Measurements from ENCODE around the gene PCGF3.

DNA sequence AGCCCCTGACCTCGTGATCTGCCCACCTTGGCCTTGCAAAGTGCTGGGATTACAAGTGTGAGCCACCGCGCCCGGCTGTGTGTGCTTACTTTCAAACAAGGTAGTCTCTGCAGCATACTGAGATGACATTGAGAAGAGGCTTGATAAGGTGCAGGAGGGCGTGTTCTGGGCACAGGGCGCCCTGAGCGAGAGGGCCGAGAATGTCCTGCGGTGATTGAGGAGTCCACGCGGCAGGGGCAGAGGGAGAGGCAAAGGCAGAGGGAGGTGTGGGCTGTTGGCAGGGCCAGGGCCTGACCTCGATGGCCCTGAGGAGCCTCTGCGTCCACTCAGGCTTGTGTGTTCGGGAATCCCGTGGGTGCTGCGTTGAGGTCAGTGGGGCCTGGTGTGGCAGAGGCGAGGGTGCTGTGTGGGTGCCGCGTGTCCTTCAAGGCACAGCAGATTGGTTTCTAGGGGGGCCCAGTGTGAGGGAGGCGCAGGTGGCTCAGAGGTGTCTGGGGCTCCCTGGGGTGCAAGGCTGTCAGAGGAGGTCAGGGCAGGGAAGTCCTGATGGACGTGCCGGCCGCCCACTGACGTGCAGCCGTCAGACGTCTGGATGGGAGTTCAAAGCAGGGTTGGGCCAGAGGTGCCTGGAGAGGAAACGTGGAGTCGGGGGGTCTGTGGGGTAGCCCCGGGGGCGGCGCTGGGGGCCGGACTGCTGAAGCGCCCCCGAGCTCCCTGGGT is 12.1 kb downstream of the PCGF3 start:
- no peak for TF ChIP-seq POLR2A (IDR thresholded peaks at IDR 0.05; ENCODE audit: borderline replicate concordance, extremely low read depth, insufficient read depth, insufficient read length)
- TF ChIP-seq, protein P1, sequence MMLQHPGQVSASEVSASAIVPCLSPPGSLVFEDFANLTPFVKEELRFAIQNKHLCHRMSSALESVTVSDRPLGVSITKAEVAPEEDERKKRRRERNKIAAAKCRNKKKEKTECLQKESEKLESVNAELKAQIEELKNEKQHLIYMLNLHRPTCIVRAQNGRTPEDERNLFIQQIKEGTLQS (IDR thresholded peaks at IDR 0.05), result no peak
- TF ChIP-seq RAD21 (IDR thresholded peaks at IDR 0.05; ENCODE audit: low read depth), result no peak
